WTC11 (cell line): ENCODE results near the gene ANO7.

Experiments
- GABPB1 ChIP-seq: sonication (generic); formaldehyde crosslinking; IDR thresholded peaks from 2 replicates; pipeline ENCODE4 v1.8.1; 2023; ENCODE audit warnings: mild to moderate bottlenecking, missing genetic modification reagents
- TCF7 ChIP-seq: sonication (generic); formaldehyde crosslinking; IDR thresholded peaks from 2 replicates; pipeline ENCODE4 v1.8.0; 2022; ENCODE audit warnings: mild to moderate bottlenecking, low read depth, missing genetic modification reagents, moderate library complexity
- TF ChIP-seq, protein P1 (sequence below): fragments of 200-600 bp; IDR thresholded peaks from 2 replicates; pipeline ENCODE4 v1.8.0; 2022; ENCODE audit warnings: antibody characterized with exemption

GRCh38 chr2:241146286-241146685 is 42.2 kb upstream of the ANO7 start:
- TF ChIP-seq, protein P1, sequence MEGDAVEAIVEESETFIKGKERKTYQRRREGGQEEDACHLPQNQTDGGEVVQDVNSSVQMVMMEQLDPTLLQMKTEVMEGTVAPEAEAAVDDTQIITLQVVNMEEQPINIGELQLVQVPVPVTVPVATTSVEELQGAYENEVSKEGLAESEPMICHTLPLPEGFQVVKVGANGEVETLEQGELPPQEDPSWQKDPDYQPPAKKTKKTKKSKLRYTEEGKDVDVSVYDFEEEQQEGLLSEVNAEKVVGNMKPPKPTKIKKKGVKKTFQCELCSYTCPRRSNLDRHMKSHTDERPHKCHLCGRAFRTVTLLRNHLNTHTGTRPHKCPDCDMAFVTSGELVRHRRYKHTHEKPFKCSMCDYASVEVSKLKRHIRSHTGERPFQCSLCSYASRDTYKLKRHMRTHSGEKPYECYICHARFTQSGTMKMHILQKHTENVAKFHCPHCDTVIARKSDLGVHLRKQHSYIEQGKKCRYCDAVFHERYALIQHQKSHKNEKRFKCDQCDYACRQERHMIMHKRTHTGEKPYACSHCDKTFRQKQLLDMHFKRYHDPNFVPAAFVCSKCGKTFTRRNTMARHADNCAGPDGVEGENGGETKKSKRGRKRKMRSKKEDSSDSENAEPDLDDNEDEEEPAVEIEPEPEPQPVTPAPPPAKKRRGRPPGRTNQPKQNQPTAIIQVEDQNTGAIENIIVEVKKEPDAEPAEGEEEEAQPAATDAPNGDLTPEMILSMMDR, result no peak
- TF ChIP-seq GABPB1 (CRISPR knock-in tag) (no peak), TCF7 (CRISPR knock-in tag) (no peak)
